Fibroblast of mammary gland (primary cell): Measurements from ENCODE around the gene CHN2.

Experiments
- DNase-seq: peaks from one replicate; pipeline ENCODE4 v3.0.0-alpha.2; 2010; ENCODE audit warnings: low read depth
- H3K4me3 ChIP-seq: 2 replicates; pipeline ENCODE4 v1.5.1; 2011; ENCODE audit warnings: low read depth, mild to moderate bottlenecking, low read length, moderate library complexity; ENCODE audit not compliant: control insufficient read depth
- CTCF ChIP-seq: conservative IDR thresholded peaks from 2 replicates; pipeline ENCODE4 v1.5.1; 2011; ENCODE audit warnings: low read depth, low read length, inconsistent platforms; ENCODE audit not compliant: control insufficient read depth, insufficient read depth

CHN2 gene

GRCh38 chr7:29292886-29293658 is 98.5 kb downstream of the CHN2 start:
- no peak for TF ChIP-seq CTCF
- H3K4me3 ChIP-seq: no peak overlapping the region
- DNase-seq: no peak

GRCh38 chr7:29296421-29296820 is 101.8 kb downstream of the CHN2 start:
- DNase-seq: no peak
- TF ChIP-seq CTCF: no peak
- no peak overlapping the region for H3K4me3 ChIP-seq

- H3K4me3 ChIP-seq: no peak overlapping the region
- no peak for DNase-seq
- TF ChIP-seq CTCF: no peak
Measured at GRCh38 chr7:29297194-29297890, 102.8 kb downstream of the CHN2 start.

GRCh38 chr7:29299086-29299485 is 104.5 kb downstream of the CHN2 start:
- no peak for DNase-seq
- TF ChIP-seq CTCF: no peak
- no peak overlapping the region for H3K4me3 ChIP-seq

GRCh38 chr7:29300026-29300480 is 105.5 kb downstream of the CHN2 start:
- H3K4me3 ChIP-seq: no peak overlapping the region
- DNase-seq: peak; percentile 7
- TF ChIP-seq CTCF: no peak

GRCh38 chr7:29300649-29301048 is 106.1 kb downstream of the CHN2 start:
- no peak for DNase-seq
- no peak overlapping the region for H3K4me3 ChIP-seq
- no peak for TF ChIP-seq CTCF
